Colonic mucosa (tissue), 4 donors: ENCODE data around the gene RSBN1. TPM values are rescaled to one million over a fixed set of nuclear protein-coding genes. Genes with fewer than 3 reads are reported as not detected.

Experiments
- DNase-seq: peaks from one replicate; pipeline ENCODE4 v3.0.0-alpha.2; 2020
- H3K27ac ChIP-seq: fragments of 200-600 bp; one replicate; pipeline ENCODE4 v1.8.0; 2021
- H3K27me3 ChIP-seq: fragments of 200-600 bp; one replicate; pipeline ENCODE4 v1.8.0; 2021
- H3K36me3 ChIP-seq: fragments of 200-600 bp; one replicate; pipeline ENCODE4 v1.8.0; 2021
- H3K4me1 ChIP-seq: fragments of 200-600 bp; one replicate; pipeline ENCODE4 v1.8.0; 2021; ENCODE audit warnings: mild to moderate bottlenecking
- H3K4me3 ChIP-seq: fragments of 200-600 bp; one replicate; pipeline ENCODE4 v1.8.0; 2021
- H3K9ac ChIP-seq, 2 donors: one replicate each; pipeline ENCODE4 v1.7.0; 2013; ENCODE audit warnings: control low read depth in 2 of 2, low read depth in 2 of 2, low read length in 2 of 2
- H3K9me3 ChIP-seq: fragments of 200-600 bp; one replicate; pipeline ENCODE4 v1.8.0; 2021
- intact Hi-C: fragments of 100-400 bp; cut with DNase I; formaldehyde crosslinking; loops from one replicate; pipeline ENCODE4 v1.14.1; 2022
- total RNA-seq, 2 donors: library from RNA; stranded (reverse); fragmentation: NEBNext Ultra II Directional in 1 of 2; extraction: Animal tissue kit (Norgen Biotek cat#: 25700) in 1 of 2; gene quantifications; one replicate each; pipeline ENCODE4 v1.2.1, GENCODE V29; 2021
- TF ChIP-seq, protein P1 (sequence below): fragments of 200-600 bp; IDR thresholded peaks from one replicate; pipeline ENCODE4 v1.8.0; 2022; ENCODE audit warnings: antibody characterized with exemption, mild to moderate bottlenecking
- donor health status: healthy.
- donor health status: DM: no; HTN: no; CAD: no.
- donor health status: DM: no; HTN: no; CAD: no.

RSBN1 gene
- total RNA-seq, 2 donors from 2014 or later, result 21.7 to 27.4 TPM

DNA sequence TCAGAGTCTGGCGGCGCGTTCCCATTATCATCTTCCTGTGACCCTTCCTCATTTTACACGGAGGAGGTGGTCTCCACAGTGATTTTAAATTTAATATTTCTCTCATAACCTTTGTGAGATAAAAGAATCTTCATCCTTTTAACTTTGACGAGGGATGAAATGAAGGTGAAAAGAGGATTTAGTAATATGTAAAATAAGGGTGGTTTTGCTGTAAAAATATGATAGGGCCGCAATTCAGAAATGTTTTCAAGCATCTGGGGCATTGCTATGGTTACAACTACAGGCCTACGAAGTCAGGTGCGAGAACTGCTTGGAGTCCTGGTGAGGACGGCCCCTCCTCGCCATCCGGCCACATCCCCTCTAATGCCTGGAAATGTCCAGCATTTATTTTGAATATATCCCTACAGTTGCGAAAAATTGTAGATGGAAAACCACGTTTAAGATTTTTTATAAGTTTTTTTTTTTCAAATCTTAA lies 422 bp upstream of the RSBN1 start:
- no peak for DNase-seq
- H3K4me3 ChIP-seq, result peak overlapping the region; percentile 92
- TF ChIP-seq, protein P1, sequence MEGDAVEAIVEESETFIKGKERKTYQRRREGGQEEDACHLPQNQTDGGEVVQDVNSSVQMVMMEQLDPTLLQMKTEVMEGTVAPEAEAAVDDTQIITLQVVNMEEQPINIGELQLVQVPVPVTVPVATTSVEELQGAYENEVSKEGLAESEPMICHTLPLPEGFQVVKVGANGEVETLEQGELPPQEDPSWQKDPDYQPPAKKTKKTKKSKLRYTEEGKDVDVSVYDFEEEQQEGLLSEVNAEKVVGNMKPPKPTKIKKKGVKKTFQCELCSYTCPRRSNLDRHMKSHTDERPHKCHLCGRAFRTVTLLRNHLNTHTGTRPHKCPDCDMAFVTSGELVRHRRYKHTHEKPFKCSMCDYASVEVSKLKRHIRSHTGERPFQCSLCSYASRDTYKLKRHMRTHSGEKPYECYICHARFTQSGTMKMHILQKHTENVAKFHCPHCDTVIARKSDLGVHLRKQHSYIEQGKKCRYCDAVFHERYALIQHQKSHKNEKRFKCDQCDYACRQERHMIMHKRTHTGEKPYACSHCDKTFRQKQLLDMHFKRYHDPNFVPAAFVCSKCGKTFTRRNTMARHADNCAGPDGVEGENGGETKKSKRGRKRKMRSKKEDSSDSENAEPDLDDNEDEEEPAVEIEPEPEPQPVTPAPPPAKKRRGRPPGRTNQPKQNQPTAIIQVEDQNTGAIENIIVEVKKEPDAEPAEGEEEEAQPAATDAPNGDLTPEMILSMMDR, result no peak
- H3K9me3 ChIP-seq, result no peaks in the 10 kb centered on the region
- no peaks in the 10 kb centered on the region for H3K36me3 ChIP-seq
- peak overlapping the region; percentile 94 for H3K27ac ChIP-seq
- intact Hi-C loops, result no loop called here
- H3K27me3 ChIP-seq, result no peaks in the 10 kb centered on the region
- H3K9ac ChIP-seq, result peak overlapping the region; percentile 3 to 52
- H3K4me1 ChIP-seq, result no peaks in the 10 kb centered on the region

GRCh38 chr1:113811156-113811887 lies 954 bp downstream of the RSBN1 start:
- Histone ChIP-seq H3K27me3 (no peaks in the 10 kb centered on the region), H3K36me3 (no peaks in the 10 kb centered on the region), H3K9me3 (no peaks in the 10 kb centered on the region), H3K4me3 (peak overlapping the region; percentile 92), H3K9ac (peak overlapping the region; percentile 99), H3K27ac (peak overlapping the region; percentile 94), H3K4me1 (no peaks in the 10 kb centered on the region)
- TF ChIP-seq, protein P1, result no peak
- intact Hi-C loops, result no loop called here
- DNase-seq, result peak; percentile 70

DNA sequence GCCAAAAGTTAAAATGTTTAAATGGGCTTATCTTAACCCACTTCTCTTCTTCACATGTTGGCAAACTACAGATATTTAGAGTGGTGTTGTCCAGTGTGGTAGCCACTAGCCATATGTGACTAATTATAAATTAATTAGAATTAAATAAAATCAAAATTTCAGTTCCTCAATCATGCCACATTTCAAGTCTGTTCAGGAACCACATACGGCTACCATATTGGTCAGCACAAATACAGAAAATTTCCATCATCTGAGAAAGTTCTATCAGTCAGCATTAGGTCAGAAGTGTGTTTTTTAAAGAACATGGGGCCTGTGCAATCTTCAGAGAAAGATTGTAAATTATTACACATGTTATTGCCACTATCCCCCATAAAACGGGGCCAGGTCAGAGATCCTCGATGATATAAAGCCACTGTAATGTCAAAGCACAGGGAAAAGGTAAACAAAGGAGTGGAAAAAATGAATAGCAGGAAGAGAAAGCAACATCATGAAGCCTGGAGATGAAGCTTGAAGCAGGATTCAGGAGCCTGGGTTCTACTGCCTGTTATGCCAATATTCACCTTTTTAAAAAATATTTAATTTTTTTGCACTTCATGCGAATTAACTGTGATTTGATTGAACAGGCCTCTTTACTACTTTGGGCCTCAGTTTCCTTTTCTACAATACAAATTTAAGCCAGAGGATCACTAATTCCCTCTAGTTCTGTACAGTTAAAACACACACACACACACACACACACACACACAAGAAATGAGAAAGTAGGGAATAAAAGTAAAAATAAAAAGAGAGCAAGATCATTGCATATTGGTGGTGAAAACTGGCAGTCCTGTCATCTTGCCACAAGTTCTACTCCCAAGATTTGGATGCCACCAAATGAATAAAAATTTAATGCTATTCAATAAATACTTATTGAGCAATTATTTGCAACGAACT lies 2.3 kb downstream of the RSBN1 start:
- peak overlapping the region; percentile 94 for H3K27ac ChIP-seq
- DNase-seq, result peak; percentile 68
- peak overlapping the region; percentile 92 for H3K4me3 ChIP-seq
- intact Hi-C loops, result no loop called here
- no peaks in the 10 kb centered on the region for H3K36me3 ChIP-seq
- no peaks in the 10 kb centered on the region for H3K4me1 ChIP-seq
- H3K27me3 ChIP-seq, result no peaks in the 10 kb centered on the region
- H3K9ac ChIP-seq, result peak overlapping the region in 1 of 2 donors; percentile 22
- no peaks in the 10 kb centered on the region for H3K9me3 ChIP-seq
- TF ChIP-seq, protein P1, result no peak

GRCh38 chr1:113808450-113809195 lies 3.7 kb downstream of the RSBN1 start:
- no peaks in the 10 kb centered on the region for H3K4me1 ChIP-seq
- H3K27ac ChIP-seq, result peak overlapping the region; percentile 94
- no peak overlapping the region for H3K4me3 ChIP-seq
- intact Hi-C loops, result no loop called here
- no peaks in the 10 kb centered on the region for H3K9me3 ChIP-seq
- H3K27me3 ChIP-seq, result no peaks in the 10 kb centered on the region
- TF ChIP-seq, protein P1, result no peak
- no peaks in the 10 kb centered on the region for H3K36me3 ChIP-seq
- peak overlapping the region in 1 of 2 donors; percentile 40 for H3K9ac ChIP-seq
- no peak for DNase-seq

- Histone ChIP-seq H3K4me1 (no peaks in the 10 kb centered on the region), H3K9ac (no peak overlapping the region), H3K4me3 (no peak overlapping the region), H3K27me3 (no peaks in the 10 kb centered on the region), H3K36me3 (no peaks in the 10 kb centered on the region), H3K27ac (no peak overlapping the region), H3K9me3 (no peaks in the 10 kb centered on the region)
- intact Hi-C loops, result no loop called here
- TF ChIP-seq, protein P1, result no peak
- DNase-seq, result no peak
Measured at GRCh38 chr1:113805639-113806038, 6.6 kb downstream of the RSBN1 start.
